ENCODE measurements around the gene LRRC28.

Gene LRRC28

GRCh38 chr15:99306694-99307338 is 55.5 kb downstream of the LRRC28 start:
- no peak for DNase-seq (ENCODE audit: low read depth)

- no peak for DNase-seq (ENCODE audit: low read depth)
Observed at GRCh38 chr15:99307735-99308134, 56.5 kb downstream of the LRRC28 start.

GRCh38 chr15:99310745-99311144 is 59.5 kb downstream of the LRRC28 start:
- no peak for DNase-seq (ENCODE audit: low read depth)

- no peak for DNase-seq (ENCODE audit: low read depth)
Observed at GRCh38 chr15:99312228-99312627, 60.9 kb downstream of the LRRC28 start.

- no peak for DNase-seq (ENCODE audit: low read depth)
Observed at GRCh38 chr15:99312794-99313193, 61.5 kb downstream of the LRRC28 start.

GRCh38 chr15:99315636-99316035 is 64.4 kb downstream of the LRRC28 start:
- DNase-seq (ENCODE audit: low read depth), result no peak

GRCh38 chr15:99320374-99321215 is 69.3 kb downstream of the LRRC28 start:
- DNase-seq (ENCODE audit: low read depth), result no peak

- DNase-seq (ENCODE audit: low read depth), result no peak
Observed at GRCh38 chr15:99321468-99321867, 70.2 kb downstream of the LRRC28 start.

GRCh38 chr15:99322643-99323405 is 71.5 kb downstream of the LRRC28 start:
- DNase-seq (ENCODE audit: low read depth), result no peak

- no peak for DNase-seq (ENCODE audit: low read depth)
Observed at GRCh38 chr15:99324082-99324620, 72.9 kb downstream of the LRRC28 start.

- no peak for DNase-seq (ENCODE audit: low read depth)
Observed at GRCh38 chr15:99324700-99325099, 73.4 kb downstream of the LRRC28 start.

GRCh38 chr15:99326235-99326634 is 75.0 kb downstream of the LRRC28 start:
- DNase-seq (ENCODE audit: low read depth), result no peak

- DNase-seq (ENCODE audit: low read depth), result no peak
Observed at GRCh38 chr15:99328106-99329072, 77.1 kb downstream of the LRRC28 start.

- no peak for DNase-seq (ENCODE audit: low read depth)
Observed at GRCh38 chr15:99331381-99331780, 80.1 kb downstream of the LRRC28 start.

GRCh38 chr15:99333413-99333812 is 82.1 kb downstream of the LRRC28 start:
- DNase-seq (ENCODE audit: low read depth), result no peak

GRCh38 chr15:99333981-99334380 is 82.7 kb downstream of the LRRC28 start:
- no peak for DNase-seq (ENCODE audit: low read depth)

- no peak for DNase-seq (ENCODE audit: low read depth)
Observed at GRCh38 chr15:99335508-99335907, 84.2 kb downstream of the LRRC28 start.

- no peak for DNase-seq (ENCODE audit: low read depth)
Observed at GRCh38 chr15:99336794-99337193, 85.5 kb downstream of the LRRC28 start.

GRCh38 chr15:99340347-99340746 is 89.1 kb downstream of the LRRC28 start:
- DNase-seq (ENCODE audit: low read depth), result no peak

- DNase-seq (ENCODE audit: low read depth), result no peak
Observed at GRCh38 chr15:99341786-99342185, 90.5 kb downstream of the LRRC28 start.

GRCh38 chr15:99343208-99343607 is 91.9 kb downstream of the LRRC28 start:
- no peak for DNase-seq (ENCODE audit: low read depth)

All from activated T-helper 1 cell treated with Interleukin-2 at 50 U/mL for 16 hours (primary cell).